Progenitor cell of endocrine pancreas (in vitro differentiated cells): ENCODE measurements around the gene YES1. TPM values are rescaled to one million over a fixed set of nuclear protein-coding genes. Genes with fewer than 3 reads are reported as not detected.

Experiments used
- DNase-seq: peaks from one replicate; pipeline ENCODE4 v3.0.0; 2021; ENCODE audit warnings: low spot score; ENCODE audit not compliant: unreplicated experiment
- H3K27ac Mint-ChIP-seq: 2 replicates; pipeline ENCODE4 v1.8.0; 2021; ENCODE audit warnings: mild to moderate bottlenecking, moderate library complexity, mixed read lengths
- H3K27me3 Mint-ChIP-seq: 2 replicates; pipeline ENCODE4 v1.8.0; 2021; ENCODE audit warnings: mixed read lengths
- H3K36me3 Mint-ChIP-seq: 2 replicates; pipeline ENCODE4 v1.8.0; 2022; ENCODE audit warnings: mixed read lengths; ENCODE audit not compliant: insufficient read depth
- H3K4me1 Mint-ChIP-seq: 2 replicates; pipeline ENCODE4 v1.8.0; 2021; ENCODE audit warnings: low read depth, mixed read lengths
- H3K4me3 Mint-ChIP-seq: 2 replicates; pipeline ENCODE4 v1.8.0; 2021; ENCODE audit warnings: low read depth, mild to moderate bottlenecking, moderate library complexity, mixed read lengths
- H3K9me3 Mint-ChIP-seq: 2 replicates; pipeline ENCODE4 v1.8.0; 2021; ENCODE audit warnings: low read depth, mixed read lengths
- CTCF ChIP-seq: fragments of 200-600 bp; sonication (generic); IDR thresholded peaks from one replicate; pipeline ENCODE4 v1.5.0; 2021; ENCODE audit warnings: antibody characterized with exemption, mild to moderate bottlenecking; ENCODE audit not compliant: unreplicated experiment
- total RNA-seq: library from RNA; stranded (reverse); gene quantifications from 2 replicates; pipeline ENCODE4 v1.2.1, GENCODE V29; 2021

The YES1 gene
- total RNA-seq, 1 donor from 2014 or later = 55.5 TPM

GRCh38 chr18:723541-724080, 88.4 kb downstream of the YES1 start:
- Mint-ChIP-seq H3K27me3 (no peaks in the 10 kb centered on the region), H3K4me3 (no peak overlapping the region), H3K9me3 (no peaks in the 10 kb centered on the region), H3K36me3 (peaks cover 25% of the 10 kb centered on the region), H3K27ac (no peak overlapping the region), H3K4me1 (no peaks in the 10 kb centered on the region)
- TF ChIP-seq CTCF = no peak
- no peak for DNase-seq

GRCh38 chr18:717003-717402, 95.0 kb downstream of the YES1 start:
- Mint-ChIP-seq H3K27me3 (no peaks in the 10 kb centered on the region), H3K4me1 (no peaks in the 10 kb centered on the region), H3K4me3 (no peak overlapping the region), H3K9me3 (no peaks in the 10 kb centered on the region), H3K27ac (no peak overlapping the region), H3K36me3 (peaks cover 10% of the 10 kb centered on the region)
- no peak for DNase-seq
- no peak for TF ChIP-seq CTCF

DNA sequence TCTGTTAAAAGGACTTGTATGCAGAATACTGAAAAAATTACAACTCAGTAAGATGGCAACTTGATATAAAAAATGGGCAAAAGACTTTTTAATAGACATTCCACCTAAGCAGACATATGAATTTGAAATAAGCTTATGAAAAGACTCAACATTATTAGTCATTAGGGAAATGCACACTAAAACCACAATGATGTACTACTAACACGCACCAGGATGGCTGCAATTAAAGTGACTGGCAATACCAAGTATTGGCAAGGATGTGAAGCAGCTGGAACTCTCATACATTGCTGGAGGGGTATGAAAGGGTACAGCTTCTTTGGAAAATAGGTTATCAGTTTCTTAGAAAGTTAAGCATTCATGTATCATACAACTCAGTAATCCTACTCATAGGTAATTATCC, 96.4 kb downstream of the YES1 start:
- Mint-ChIP-seq H3K27ac (no peak overlapping the region), H3K36me3 (peaks cover 9% of the 10 kb centered on the region), H3K27me3 (no peaks in the 10 kb centered on the region), H3K4me3 (no peak overlapping the region), H3K4me1 (peaks cover 4% of the 10 kb centered on the region), H3K9me3 (no peaks in the 10 kb centered on the region)
- DNase-seq = no peak
- no peak for TF ChIP-seq CTCF

DNA sequence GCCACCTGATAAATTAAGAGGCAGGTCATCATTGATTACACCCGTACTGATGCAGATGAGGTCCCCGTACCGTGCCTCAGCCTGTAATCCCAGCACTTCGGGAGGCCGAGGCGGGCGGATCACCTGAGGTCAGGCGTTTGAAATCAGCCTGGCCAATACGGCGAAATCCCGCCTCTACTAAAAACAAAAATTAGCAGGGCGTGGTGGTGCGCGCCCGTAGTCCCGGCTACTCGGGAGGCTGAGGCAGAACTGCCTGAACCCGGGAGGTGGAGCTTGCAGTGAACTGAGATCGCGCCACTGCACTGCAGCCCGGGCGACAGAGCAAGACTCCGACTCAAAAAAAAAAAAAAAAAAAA, 98.9 kb downstream of the YES1 start:
- peak overlapping the region; percentile 37 for H3K27ac Mint-ChIP-seq
- DNase-seq = no peak

GRCh38 chr18:712401-713134, 99.5 kb downstream of the YES1 start, which contains the start of gene ENOSF1:
ENOSF1 (minus strand) TSS chr18:712630; CDS start chr18:712587, 43 bp downstream.
- peaks cover 4% of the 10 kb centered on the region for H3K4me1 Mint-ChIP-seq
- peak within 1 kb of the TSS; percentile 37 for H3K27ac Mint-ChIP-seq
- H3K9me3 Mint-ChIP-seq = no peaks in the 10 kb centered on the region
- peak; percentile 92 for DNase-seq
- peaks cover 5% of the 10 kb centered on the region for H3K36me3 Mint-ChIP-seq
- H3K4me3 Mint-ChIP-seq = peak within 1 kb of the TSS; percentile 85
- no peaks in the 10 kb centered on the region for H3K27me3 Mint-ChIP-seq
- TF ChIP-seq CTCF = peak; percentile 98

More for the DNA sequence above, 98.9 kb downstream of the YES1 start:
- H3K27me3 Mint-ChIP-seq = no peaks in the 10 kb centered on the region
- H3K4me3 Mint-ChIP-seq = peak overlapping the region; percentile 72
- no peaks in the 10 kb centered on the region for H3K9me3 Mint-ChIP-seq
- H3K36me3 Mint-ChIP-seq = peaks cover 5% of the 10 kb centered on the region
- TF ChIP-seq CTCF = no peak
- peaks cover 4% of the 10 kb centered on the region for H3K4me1 Mint-ChIP-seq
